Naive B cell (primary cell): ENCODE results near the gene TRDN. TPM values are rescaled to one million over a fixed set of nuclear protein-coding genes. Genes with fewer than 3 reads are reported as not detected.

Experiments used
- ATAC-seq, 2 donors: fragments of 150-1000 bp; cut with Tn5 transposase; 2 replicates each; pipeline ENCODE4 v1.10.0; 2021; ENCODE audit warnings: low read depth in 2 of 2, mild to moderate bottlenecking in 2 of 2, moderate library complexity in 2 of 2
- DNase-seq: peaks from one replicate; pipeline ENCODE4 v3.0.0; 2022
- H3K27ac Mint-ChIP-seq, 6 donors: one replicate each; pipeline ENCODE4 v1.8.0; 2020 to 2022; ENCODE audit warnings: mild to moderate bottlenecking in 6 of 6, mixed read lengths in 6 of 6, moderate library complexity in 5 of 6, inconsistent platforms in 2 of 6
- H3K27me3 Mint-ChIP-seq, 3 donors: one replicate each; pipeline ENCODE4 v1.8.0; 2021 to 2022; ENCODE audit warnings: mixed read lengths in 3 of 3, mild to moderate bottlenecking in 1 of 3
- H3K36me3 Mint-ChIP-seq, 2 donors: one replicate each; pipeline ENCODE4 v1.8.0; 2020 to 2022; ENCODE audit warnings: mixed read lengths in 2 of 2, inconsistent platforms in 1 of 2, mild to moderate bottlenecking in 1 of 2
- H3K4me1 Mint-ChIP-seq, 3 donors: one replicate each; pipeline ENCODE4 v1.8.0; 2020 to 2022; ENCODE audit warnings: mixed read lengths in 3 of 3, inconsistent platforms in 1 of 3, mild to moderate bottlenecking in 1 of 3, moderate library complexity in 1 of 3
- H3K4me3 Mint-ChIP-seq, 8 donors: one replicate each; pipeline ENCODE4 v1.8.0; 2020 to 2022; ENCODE audit warnings: mild to moderate bottlenecking in 8 of 8, mixed read lengths in 8 of 8, moderate library complexity in 8 of 8, inconsistent platforms in 2 of 8
- H3K9me3 Mint-ChIP-seq, 7 donors: one replicate each; pipeline ENCODE4 v1.8.0; 2020 to 2022; ENCODE audit warnings: mixed read lengths in 7 of 7, mild to moderate bottlenecking in 5 of 7, inconsistent platforms in 2 of 7, moderate library complexity in 1 of 7
- polyA plus RNA-seq, 6 donors: library from polyadenylated mRNA; unstranded; fragments of 300-500 nt; fragmentation: Illumina TruSeq; gene quantifications; one replicate each; pipeline ENCODE4 v1.2.3, GENCODE V29; 2021; ENCODE audit warnings: low read depth in 6 of 6

Gene TRDN
- polyA plus RNA-seq, 6 donors from 2014 or later = not detected

DNA sequence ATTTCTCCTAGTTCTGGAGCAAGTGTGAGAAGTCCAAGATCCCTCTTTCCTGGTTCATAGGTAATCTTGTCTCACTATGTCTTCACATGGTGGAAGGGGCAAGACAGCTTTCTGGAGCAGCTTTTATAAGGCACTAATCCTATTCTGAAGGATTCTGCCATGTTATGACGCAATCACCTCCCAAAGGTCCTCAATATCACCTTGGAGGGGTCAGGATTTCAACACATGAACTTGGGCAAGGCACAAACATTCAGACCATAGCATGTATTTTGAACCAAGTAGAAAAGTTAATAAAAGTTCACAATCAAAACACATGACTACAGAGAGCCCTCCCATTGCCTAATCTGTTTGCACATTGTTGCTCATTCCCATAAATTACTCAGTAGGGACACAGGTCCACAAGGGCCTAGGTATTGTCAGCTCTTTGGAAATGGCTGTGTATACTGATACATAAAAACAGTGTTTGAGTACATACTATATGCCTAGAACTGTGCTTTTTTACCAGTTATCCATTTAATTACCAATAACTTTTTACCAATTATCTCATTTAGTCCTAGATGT is 11.3 kb upstream of the TRDN start:
- no peaks in the 10 kb centered on the region for H3K36me3 Mint-ChIP-seq
- peaks cover 0 to 9% (median 4%) of the 10 kb centered on the region in 7 donors for H3K9me3 Mint-ChIP-seq
- H3K27me3 Mint-ChIP-seq = no peaks in the 10 kb centered on the region
- H3K4me3 Mint-ChIP-seq = no peak overlapping the region
- ATAC-seq = no peak
- H3K4me1 Mint-ChIP-seq = no peaks in the 10 kb centered on the region
- DNase-seq = no peak
- H3K27ac Mint-ChIP-seq = no peak overlapping the region

DNA sequence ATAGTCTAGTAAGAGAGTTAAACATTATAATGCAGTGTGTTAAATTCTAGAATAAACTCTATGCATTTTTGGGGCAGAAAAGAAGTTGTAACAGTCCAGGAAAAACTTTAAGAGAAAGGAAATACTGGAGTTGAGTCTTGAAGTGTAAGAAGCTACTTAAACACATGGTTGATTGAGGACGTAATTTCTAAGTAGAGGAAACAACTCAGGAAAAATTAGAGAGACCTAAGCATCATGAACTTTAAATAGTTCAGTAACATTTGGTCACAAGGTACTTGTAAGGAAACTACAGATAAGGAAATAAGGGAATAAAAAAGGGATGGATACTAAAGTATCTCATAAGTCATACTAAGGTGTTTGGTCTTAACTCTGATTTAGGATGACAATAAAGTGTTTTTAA is 4.7 kb upstream of the TRDN start:
- H3K9me3 Mint-ChIP-seq = peaks cover 0 to 6% (median 2%) of the 10 kb centered on the region in 7 donors
- ATAC-seq = no peak
- no peak overlapping the region for H3K27ac Mint-ChIP-seq
- no peak for DNase-seq
- no peaks in the 10 kb centered on the region for H3K27me3 Mint-ChIP-seq
- H3K36me3 Mint-ChIP-seq = no peaks in the 10 kb centered on the region
- no peaks in the 10 kb centered on the region for H3K4me1 Mint-ChIP-seq
- H3K4me3 Mint-ChIP-seq = no peak overlapping the region

DNA sequence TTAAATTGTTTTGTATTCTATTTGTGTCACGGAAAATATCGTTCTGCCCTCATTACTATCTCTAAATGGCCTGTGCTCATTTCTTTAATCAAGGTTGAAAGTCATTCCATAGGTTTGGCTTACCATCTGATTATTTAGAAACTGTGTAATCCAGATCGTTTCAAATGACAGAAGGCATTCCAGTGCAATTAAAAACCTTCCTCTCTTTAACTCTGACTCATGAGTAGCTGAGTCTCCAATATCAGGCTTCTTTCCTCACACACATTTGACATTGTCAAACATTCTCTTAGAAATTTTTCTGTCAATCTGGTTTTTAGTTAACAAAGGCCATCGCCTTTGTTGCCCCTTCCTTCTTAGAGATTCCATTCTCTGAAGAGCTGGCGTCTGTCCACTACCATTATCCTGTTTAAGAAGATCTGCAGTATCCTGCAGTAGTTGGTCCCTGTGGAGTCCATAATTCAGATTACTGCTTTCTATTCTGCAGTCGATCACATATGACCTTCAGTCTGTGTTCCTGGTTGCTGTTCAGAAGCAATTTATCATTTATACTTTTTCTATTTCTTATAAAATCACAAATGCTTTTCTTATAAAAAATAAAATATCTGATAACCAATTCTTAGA is 3.9 kb upstream of the TRDN start:
- Mint-ChIP-seq H3K4me3 (no peak overlapping the region), H3K36me3 (no peaks in the 10 kb centered on the region), H3K27me3 (no peaks in the 10 kb centered on the region), H3K9me3 (peaks cover 0 to 5% (median 1%) of the 10 kb centered on the region in 7 donors), H3K4me1 (no peaks in the 10 kb centered on the region), H3K27ac (no peak overlapping the region)
- DNase-seq (no peak), ATAC-seq (no peak)

DNA sequence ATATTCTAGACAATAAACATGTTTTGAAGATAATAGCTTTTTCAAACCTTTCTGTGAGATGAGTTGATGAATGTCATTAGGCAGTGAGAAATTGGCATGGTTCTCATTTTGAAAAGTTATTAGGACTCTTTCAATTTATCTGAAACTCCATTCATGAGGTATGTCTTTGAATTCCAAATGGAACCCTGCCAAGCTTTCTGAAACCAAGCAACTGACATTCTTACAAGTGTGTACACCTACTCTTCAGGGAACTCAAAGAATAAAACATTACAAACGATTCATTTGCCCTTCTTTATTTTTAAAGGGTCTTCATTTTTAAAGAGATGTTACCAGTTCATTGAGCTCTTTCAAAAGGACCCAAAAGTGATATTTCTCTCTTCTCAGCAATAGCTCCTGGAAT is 2.1 kb upstream of the TRDN start:
- no peaks in the 10 kb centered on the region for H3K36me3 Mint-ChIP-seq
- no peaks in the 10 kb centered on the region for H3K27me3 Mint-ChIP-seq
- H3K27ac Mint-ChIP-seq = no peak overlapping the region
- no peaks in the 10 kb centered on the region for H3K4me1 Mint-ChIP-seq
- DNase-seq (no peak), ATAC-seq (no peak)
- H3K9me3 Mint-ChIP-seq = peaks cover 0 to 5% (median 0%) of the 10 kb centered on the region in 7 donors
- H3K4me3 Mint-ChIP-seq = no peak overlapping the region

DNA sequence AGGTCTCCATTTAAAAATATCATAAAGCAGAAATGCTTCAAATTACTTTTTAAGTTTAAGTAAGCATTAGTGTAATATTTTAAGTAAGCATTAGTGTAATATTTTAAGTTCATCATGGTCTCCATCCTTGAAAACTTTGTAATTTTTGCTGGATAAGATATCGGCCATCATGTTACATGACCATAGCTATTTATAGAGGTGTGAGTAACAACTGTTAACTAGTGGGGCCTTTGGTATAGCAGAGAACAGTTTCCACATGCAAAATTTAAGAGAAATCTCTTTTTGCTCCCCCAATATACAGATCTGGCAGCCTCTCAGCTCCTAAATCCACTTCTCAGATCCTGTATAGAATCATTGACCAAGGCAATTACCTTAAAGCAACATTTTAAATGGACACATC is 468 bp downstream of the TRDN start:
- Mint-ChIP-seq H3K27ac (no peak overlapping the region), H3K4me1 (no peaks in the 10 kb centered on the region), H3K4me3 (no peak overlapping the region), H3K9me3 (peaks cover 0 to 3% (median 0%) of the 10 kb centered on the region in 7 donors), H3K27me3 (no peaks in the 10 kb centered on the region), H3K36me3 (no peaks in the 10 kb centered on the region)
- no peak for DNase-seq
- no peak for ATAC-seq

DNA sequence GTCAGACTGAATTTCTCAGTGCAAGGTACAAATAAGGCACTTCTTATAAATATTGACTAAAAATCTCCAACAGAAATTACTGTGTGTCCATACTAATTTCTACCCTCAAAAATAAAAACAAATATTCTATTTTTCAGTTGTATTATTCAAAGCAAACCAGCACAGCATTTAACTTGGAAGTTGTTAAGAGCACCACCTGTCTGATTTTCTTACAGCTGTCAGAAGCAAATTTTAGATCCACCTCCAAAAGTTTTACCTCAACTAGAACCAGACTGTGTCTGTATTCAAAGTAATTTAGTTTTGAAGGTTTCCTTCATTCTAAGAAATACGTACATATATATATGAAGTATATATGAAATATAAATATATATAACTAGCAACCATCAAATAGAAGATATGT is 1.2 kb downstream of the TRDN start:
- Mint-ChIP-seq H3K36me3 (no peaks in the 10 kb centered on the region), H3K9me3 (peaks cover 0 to 3% (median 0%) of the 10 kb centered on the region in 7 donors), H3K27me3 (no peaks in the 10 kb centered on the region)

DNA sequence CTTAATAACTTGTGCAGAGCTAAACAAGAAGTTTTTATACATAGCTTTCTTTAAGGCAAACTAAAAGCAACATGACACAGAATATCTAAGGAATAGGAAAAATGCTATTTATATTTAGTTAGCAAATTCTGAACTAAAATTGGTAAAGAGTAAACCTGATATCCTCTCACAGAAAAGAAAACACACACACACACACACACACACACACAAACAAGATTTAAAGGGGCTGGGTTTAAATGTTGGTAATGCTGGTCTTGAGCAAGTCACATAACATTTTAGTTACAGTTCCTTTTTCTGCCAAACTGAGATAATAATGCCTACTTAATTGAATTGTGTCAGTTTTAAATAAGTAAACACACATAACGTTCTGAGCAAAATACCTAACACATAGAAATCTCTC is 1.6 kb downstream of the TRDN start:
- H3K4me1 Mint-ChIP-seq = no peaks in the 10 kb centered on the region
- no peak overlapping the region for H3K27ac Mint-ChIP-seq
- no peak for DNase-seq
- no peak overlapping the region for H3K4me3 Mint-ChIP-seq
- ATAC-seq = no peak
- no peaks in the 10 kb centered on the region for H3K36me3 Mint-ChIP-seq
- no peaks in the 10 kb centered on the region for H3K27me3 Mint-ChIP-seq
- H3K9me3 Mint-ChIP-seq = peaks cover 0 to 3% (median 0%) of the 10 kb centered on the region in 7 donors

More for the DNA sequence above, 1.2 kb downstream of the TRDN start:
- no peak for DNase-seq
- H3K4me1 Mint-ChIP-seq = no peaks in the 10 kb centered on the region
- no peak for ATAC-seq
- H3K4me3 Mint-ChIP-seq = no peak overlapping the region
- H3K27ac Mint-ChIP-seq = no peak overlapping the region

DNA sequence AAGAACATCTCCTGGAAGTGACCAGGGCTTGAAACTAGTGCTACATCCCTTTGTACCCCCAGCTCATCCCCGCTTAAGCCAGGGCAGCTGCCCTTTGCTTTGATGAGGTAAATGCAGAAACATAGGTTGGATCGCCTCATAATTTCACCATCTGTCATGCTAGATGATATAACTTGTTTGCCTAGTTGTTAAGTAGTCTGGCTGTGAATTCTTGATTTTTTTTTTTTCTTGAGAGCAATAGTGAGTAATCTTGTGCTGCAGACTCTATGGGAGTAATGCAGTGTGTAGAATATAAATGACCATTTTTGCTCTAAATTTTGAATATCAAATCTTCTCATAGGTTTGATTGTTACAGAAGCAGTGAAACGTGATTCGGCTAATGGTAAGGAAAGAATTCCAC is 4.1 kb downstream of the TRDN start:
- Mint-ChIP-seq H3K4me1 (no peaks in the 10 kb centered on the region), H3K27ac (no peak overlapping the region), H3K9me3 (peaks cover 0 to 3% (median 0%) of the 10 kb centered on the region in 7 donors), H3K27me3 (no peaks in the 10 kb centered on the region), H3K36me3 (no peaks in the 10 kb centered on the region), H3K4me3 (no peak overlapping the region)
- DNase-seq = no peak
- no peak for ATAC-seq

DNA sequence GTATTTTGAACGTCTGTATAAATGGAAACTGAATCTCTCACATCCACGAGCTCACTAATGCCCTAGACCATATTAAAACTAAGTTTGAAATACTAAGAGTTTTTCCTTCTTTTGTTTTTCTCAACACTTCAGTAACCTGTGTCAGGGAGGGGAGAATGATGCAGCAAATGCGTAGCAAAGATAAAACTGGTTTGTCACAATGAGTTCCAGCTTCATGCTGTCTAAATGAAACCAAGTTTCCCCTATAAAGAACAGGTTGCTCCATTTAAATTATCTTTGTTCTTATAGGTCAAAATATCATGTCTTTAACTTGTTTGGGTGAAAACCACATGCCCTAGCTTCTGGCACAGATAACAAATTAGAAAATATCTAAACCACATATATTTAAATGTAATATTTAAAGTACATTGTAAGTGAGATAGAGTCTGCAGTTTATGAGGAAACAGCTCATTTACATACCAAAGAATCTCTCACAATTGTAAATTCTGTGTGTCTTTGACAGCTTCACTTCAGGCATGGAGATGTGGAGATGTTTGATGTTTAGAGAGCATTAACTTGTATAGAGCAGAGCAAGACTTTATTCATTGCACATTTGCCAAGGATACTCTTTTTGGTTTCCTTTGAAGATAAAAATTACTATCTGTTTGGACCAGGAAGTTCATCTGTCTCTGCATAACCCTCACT is 7.3 kb downstream of the TRDN start:
- Mint-ChIP-seq H3K4me1 (no peaks in the 10 kb centered on the region), H3K27me3 (no peaks in the 10 kb centered on the region), H3K9me3 (peaks cover 0 to 3% (median 0%) of the 10 kb centered on the region in 7 donors), H3K27ac (no peak overlapping the region), H3K4me3 (no peak overlapping the region), H3K36me3 (no peaks in the 10 kb centered on the region)
- ATAC-seq = no peak
- no peak for DNase-seq

DNA sequence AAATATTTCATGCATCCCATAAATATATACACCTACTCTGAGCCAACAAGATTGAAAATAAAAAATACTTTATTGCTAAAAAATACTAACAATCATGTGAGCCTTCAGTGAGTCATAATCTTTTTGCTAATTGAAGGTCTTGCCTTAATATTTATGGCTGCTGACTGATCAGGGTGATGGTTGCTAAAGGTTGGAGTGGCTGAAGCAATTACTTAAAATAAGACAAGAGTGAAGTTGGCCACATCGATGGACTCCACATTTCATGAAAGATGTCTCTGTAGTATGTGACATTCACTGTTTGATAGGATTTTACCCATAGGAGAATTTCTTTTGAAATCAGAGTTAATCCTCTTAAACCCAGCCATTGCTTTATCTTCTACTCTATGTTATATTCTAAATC is 11.1 kb downstream of the TRDN start:
- no peaks in the 10 kb centered on the region for H3K4me1 Mint-ChIP-seq
- no peak for DNase-seq
- ATAC-seq = no peak
- no peaks in the 10 kb centered on the region for H3K27me3 Mint-ChIP-seq
- H3K4me3 Mint-ChIP-seq = no peak overlapping the region
- H3K36me3 Mint-ChIP-seq = no peaks in the 10 kb centered on the region
- no peak overlapping the region for H3K27ac Mint-ChIP-seq
- peaks cover 0 to 3% (median 0%) of the 10 kb centered on the region in 7 donors for H3K9me3 Mint-ChIP-seq

DNA sequence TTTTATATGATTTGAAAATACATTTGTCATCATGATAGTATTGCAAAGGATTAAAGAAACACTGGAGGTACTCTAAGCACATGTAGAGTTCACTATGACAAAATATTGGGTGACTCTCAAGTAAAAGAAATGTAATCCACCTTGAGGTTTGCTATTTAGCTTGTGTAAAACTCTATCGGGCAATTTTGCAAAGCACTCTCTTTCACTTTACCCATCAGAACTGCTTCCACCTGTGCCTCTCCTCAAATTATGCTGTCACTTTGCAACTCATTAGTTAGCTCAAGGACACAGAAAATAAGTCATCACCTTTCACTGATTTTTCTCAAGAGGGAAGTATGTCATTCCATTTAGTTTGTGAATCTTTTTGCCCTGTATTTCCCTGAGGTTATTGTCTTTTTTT is 14.0 kb downstream of the TRDN start:
- no peaks in the 10 kb centered on the region for H3K36me3 Mint-ChIP-seq
- H3K4me1 Mint-ChIP-seq = no peaks in the 10 kb centered on the region
- DNase-seq (no peak), ATAC-seq (no peak)
- no peak overlapping the region for H3K27ac Mint-ChIP-seq
- peaks cover 0 to 3% (median 0%) of the 10 kb centered on the region in 7 donors for H3K9me3 Mint-ChIP-seq
- H3K4me3 Mint-ChIP-seq = no peak overlapping the region
- no peaks in the 10 kb centered on the region for H3K27me3 Mint-ChIP-seq

DNA sequence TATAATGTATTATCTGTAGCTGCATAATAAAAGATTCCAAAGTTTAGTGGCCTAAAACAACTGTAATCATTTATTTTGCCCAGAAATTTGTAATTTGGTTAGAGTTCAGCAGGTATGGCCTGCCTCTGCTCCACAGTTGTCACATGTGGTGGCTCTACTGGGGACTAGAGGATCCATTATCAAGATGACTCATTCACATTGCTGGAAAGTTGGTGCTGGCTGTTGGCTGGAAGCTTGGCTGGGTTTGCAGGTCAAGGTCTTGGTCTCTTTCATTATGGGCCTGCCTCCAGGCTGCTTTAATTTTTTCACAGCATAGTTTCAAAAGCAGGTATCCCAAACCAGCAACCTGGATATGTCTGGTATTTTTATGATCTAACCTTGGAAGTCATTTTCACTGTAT is 17.6 kb downstream of the TRDN start:
- DNase-seq (no peak), ATAC-seq (no peak)
- no peaks in the 10 kb centered on the region for H3K4me1 Mint-ChIP-seq
- no peaks in the 10 kb centered on the region for H3K27me3 Mint-ChIP-seq
- no peaks in the 10 kb centered on the region for H3K36me3 Mint-ChIP-seq
- H3K27ac Mint-ChIP-seq = no peak overlapping the region
- no peak overlapping the region for H3K4me3 Mint-ChIP-seq
- peaks cover 0 to 3% (median 0%) of the 10 kb centered on the region in 7 donors for H3K9me3 Mint-ChIP-seq

DNA sequence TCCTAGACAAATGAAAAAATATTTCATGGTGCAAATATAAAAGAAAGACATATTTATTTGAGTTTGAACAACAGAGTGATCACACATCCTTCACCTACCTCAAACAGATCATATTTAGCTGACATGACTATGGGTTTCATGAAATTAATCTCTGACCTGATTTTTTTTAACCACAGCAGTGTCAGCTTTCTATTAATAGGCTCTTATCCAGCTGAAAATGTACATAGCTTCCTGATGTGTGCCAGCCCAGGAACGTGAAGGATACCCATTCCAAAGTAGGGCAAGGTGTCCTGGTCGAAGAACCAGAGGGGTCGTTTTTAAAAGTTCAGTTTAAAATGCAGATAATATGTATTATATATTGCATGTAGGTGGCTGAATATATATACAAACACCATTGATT is 19.8 kb downstream of the TRDN start:
- Mint-ChIP-seq H3K27me3 (no peaks in the 10 kb centered on the region), H3K4me3 (no peak overlapping the region), H3K4me1 (no peaks in the 10 kb centered on the region), H3K36me3 (no peaks in the 10 kb centered on the region), H3K27ac (no peak overlapping the region), H3K9me3 (peaks cover 0 to 2% (median 0%) of the 10 kb centered on the region in 7 donors)
- ATAC-seq (no peak), DNase-seq (no peak)

DNA sequence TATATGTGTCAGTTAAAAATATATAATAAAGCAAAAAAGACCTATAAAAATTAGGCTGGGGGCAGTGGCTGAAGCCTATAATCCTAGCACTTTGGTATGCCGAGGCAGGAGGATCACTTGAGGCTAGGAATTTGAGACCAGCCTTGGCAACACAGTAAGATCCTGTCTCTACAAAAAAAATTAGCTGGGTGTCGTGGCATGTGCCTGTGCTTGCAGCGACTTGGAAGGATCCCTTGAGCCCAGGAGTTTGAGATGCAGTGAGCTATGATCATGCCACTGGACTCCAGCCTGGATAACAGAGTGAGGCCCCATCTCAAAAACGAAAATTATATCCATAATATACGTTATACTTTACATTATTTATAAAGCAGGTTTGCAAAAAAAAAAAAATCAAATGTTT is 20.7 kb downstream of the TRDN start:
- no peaks in the 10 kb centered on the region for H3K36me3 Mint-ChIP-seq
- DNase-seq (no peak), ATAC-seq (no peak)
- H3K4me3 Mint-ChIP-seq = no peak overlapping the region
- H3K27me3 Mint-ChIP-seq = no peaks in the 10 kb centered on the region
- H3K4me1 Mint-ChIP-seq = no peaks in the 10 kb centered on the region
- no peak overlapping the region for H3K27ac Mint-ChIP-seq
- H3K9me3 Mint-ChIP-seq = no peaks in the 10 kb centered on the region
